ENCODE measurements around the gene VPS18. TPM values are rescaled to one million over a fixed set of nuclear protein-coding genes. Genes with fewer than 3 reads are reported as not detected.

Gene VPS18
- total and polyA plus RNA-seq, 2 donors (not counting 1 experiment from before 2014, with no cell fraction given): 13.6 to 29.6 TPM

DNA sequence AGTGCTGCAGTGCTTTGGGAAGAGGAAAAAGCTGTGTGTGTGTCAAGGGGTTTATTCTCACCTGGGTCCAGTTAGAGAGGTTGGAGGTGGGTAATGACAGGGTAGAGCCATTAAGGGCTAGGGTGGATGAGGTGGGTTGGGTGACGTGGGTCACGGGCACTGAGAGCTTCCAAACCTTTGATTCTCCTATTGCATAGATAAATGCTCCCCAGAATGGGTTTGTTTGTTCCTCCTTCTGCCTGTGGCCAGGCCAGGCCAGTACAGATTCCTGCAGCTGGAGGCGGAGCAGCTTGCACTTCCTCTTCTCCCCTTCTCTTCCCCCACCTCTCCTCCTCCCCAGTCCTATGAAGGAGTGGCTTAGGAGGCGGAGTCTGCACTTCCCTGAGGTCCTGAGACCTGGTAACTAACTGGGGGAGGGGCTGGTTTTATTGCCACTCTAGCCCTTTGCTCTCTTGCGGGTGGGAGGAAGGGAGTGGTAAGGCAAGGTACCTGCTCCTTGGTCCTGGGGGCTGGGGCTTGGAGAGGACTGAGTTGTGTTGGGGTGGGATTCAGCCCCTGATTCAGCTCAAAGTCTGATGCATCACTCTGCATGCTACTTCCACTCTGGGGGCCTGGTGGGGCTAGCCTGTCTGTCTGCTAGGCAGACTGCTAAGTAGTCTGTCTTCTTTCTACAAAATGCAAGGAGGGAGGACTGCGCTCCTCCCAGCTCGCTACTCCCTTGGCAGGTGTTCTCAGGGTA is 46.9 kb upstream of the VPS18 start:
- CTCF ChIA-PET: interaction anchor here (0.6 to 4.8 kb wide), 4 partner anchors 11 to 337 kb away, joined by 4 to 52 read pairs (median 6); partner anchors contain the start of gene VPS18
- H2AFZ ChIP-seq (ENCODE audit: insufficient read depth, low read depth, low read length, poor library complexity, severe bottlenecking): no peak overlapping the region
- DNase-seq (peak; percentile 61), ATAC-seq (ENCODE audit: low read depth) (peak; percentile 48)
- WGBS (ENCODE audit: insufficient coverage): 44% methylated on average over 5 of the region's 7 CpGs
- no peak overlapping the region for H3K4me3 ChIP-seq (ENCODE audit: control extremely low read depth in 1 of 5, extremely low read depth in 1 of 5, insufficient read depth in 1 of 5, low read depth in 2 of 5, low read length in 4 of 5)
- H3K27ac ChIP-seq (ENCODE audit: low read length in 2 of 2): peak overlapping the region; percentile 51 to 71
- H3K4me2 ChIP-seq (replicated peaks; ENCODE audit: low read depth, low read length, poor library complexity, severe bottlenecking): peak overlapping the region; percentile 80
- H3K36me3 ChIP-seq (replicated peaks in 1 of 2; ENCODE audit: control extremely low read depth in 1 of 2, control insufficient read depth in 1 of 2, extremely low read depth in 1 of 2, insufficient read depth in 2 of 2, low read length in 1 of 2): no peaks in the 10 kb centered on the region
- H3K4me1 ChIP-seq (ENCODE audit: control insufficient read depth in 2 of 2, insufficient read depth in 2 of 2, low read length in 2 of 2): peaks cover 34 to 38% of the 10 kb centered on the region in 2 donors
- no peaks in the 10 kb centered on the region for H3K27me3 Mint-ChIP-seq
- intact Hi-C loops (cut with micrococcal nuclease): no loop called here
- peak overlapping the region; percentile 6 for H3K9ac ChIP-seq (ENCODE audit: low read length)
- no peaks in the 10 kb centered on the region for H3K9me3 Mint-ChIP-seq (ENCODE audit: insufficient read depth)
- POLR2A ChIA-PET: no interaction called here
- H3K79me2 ChIP-seq (ENCODE audit: control insufficient read depth, insufficient read depth, low read length): no peaks in the 10 kb centered on the region
- H4K20me1 ChIP-seq (ENCODE audit: control insufficient read depth, insufficient read depth, low read length, poor library complexity, severe bottlenecking): peaks cover 4% of the 10 kb centered on the region
- TF ChIP-seq, protein P1, sequence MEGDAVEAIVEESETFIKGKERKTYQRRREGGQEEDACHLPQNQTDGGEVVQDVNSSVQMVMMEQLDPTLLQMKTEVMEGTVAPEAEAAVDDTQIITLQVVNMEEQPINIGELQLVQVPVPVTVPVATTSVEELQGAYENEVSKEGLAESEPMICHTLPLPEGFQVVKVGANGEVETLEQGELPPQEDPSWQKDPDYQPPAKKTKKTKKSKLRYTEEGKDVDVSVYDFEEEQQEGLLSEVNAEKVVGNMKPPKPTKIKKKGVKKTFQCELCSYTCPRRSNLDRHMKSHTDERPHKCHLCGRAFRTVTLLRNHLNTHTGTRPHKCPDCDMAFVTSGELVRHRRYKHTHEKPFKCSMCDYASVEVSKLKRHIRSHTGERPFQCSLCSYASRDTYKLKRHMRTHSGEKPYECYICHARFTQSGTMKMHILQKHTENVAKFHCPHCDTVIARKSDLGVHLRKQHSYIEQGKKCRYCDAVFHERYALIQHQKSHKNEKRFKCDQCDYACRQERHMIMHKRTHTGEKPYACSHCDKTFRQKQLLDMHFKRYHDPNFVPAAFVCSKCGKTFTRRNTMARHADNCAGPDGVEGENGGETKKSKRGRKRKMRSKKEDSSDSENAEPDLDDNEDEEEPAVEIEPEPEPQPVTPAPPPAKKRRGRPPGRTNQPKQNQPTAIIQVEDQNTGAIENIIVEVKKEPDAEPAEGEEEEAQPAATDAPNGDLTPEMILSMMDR (IDR thresholded peaks at IDR 0.05): no peak
- no peak for TF ChIP-seq EZH2 (IDR thresholded peaks at IDR 0.05; ENCODE audit: borderline replicate concordance, insufficient read depth, low read depth, low read length, poor library complexity, severe bottlenecking)
- H3K4me3 Mint-ChIP-seq: peak overlapping the region; percentile 21
- H3K27me3 ChIP-seq (replicated peaks in 1 of 4; ENCODE audit: control extremely low read depth in 1 of 4, control insufficient read depth in 3 of 4, insufficient read depth in 4 of 4, low read length in 3 of 4): no peaks in the 10 kb centered on the region
- H3K9me3 ChIP-seq (ENCODE audit: control extremely low read depth in 1 of 3, control insufficient read depth in 2 of 3, insufficient read depth in 1 of 3, low read length in 2 of 3): no peaks in the 10 kb centered on the region
- H3K4me1 Mint-ChIP-seq: peaks cover 37% of the 10 kb centered on the region
- H3K27ac Mint-ChIP-seq: peak overlapping the region; percentile 83

DNA sequence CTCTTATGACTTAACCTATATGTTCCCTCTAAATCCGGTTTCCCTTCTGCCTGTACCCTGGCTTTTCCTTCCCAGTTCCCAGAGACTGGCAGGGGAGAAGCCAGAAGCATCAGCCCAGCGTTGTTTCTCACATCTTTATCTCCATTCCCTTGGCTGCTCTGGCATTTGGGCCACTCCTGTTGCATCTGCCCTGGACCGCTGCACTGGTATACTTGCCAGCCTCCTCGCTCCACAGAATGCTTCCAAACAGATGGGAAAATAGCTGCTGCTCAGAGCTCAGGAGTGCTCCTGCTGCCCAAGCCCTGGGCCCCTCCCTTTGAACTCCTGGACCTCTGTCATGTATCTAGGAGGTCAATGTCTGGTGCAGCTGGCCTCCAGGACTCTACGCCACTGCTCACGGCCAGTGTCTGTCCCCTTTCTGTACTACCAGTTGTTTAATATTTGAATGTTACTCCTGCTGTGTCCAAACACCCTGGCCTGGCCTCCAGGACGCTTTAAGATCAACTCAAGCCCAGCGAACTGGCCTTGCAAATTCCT is 43.6 kb upstream of the VPS18 start:
- no peak overlapping the region for H3K4me2 ChIP-seq (replicated peaks; ENCODE audit: low read depth, low read length, poor library complexity, severe bottlenecking)
- ChIA-PET POLR2A (interaction anchor here (0.5 to 0.7 kb wide), 2 partner anchors 262 to 276 kb away, joined by 3 to 5 read pairs; no protein-coding TSS in a partner anchor), CTCF (interaction anchor here (3.0 to 4.8 kb wide), 2 partner anchors 8 to 54 kb away, joined by 7 to 52 read pairs; no protein-coding TSS in a partner anchor)
- TF ChIP-seq, protein P1 (IDR thresholded peaks at IDR 0.05): no peak
- TF ChIP-seq EZH2 (IDR thresholded peaks at IDR 0.05; ENCODE audit: borderline replicate concordance, insufficient read depth, low read depth, low read length, poor library complexity, severe bottlenecking): no peak
- no peak overlapping the region for H3K9ac ChIP-seq (ENCODE audit: low read length)
- H3K79me2 ChIP-seq (ENCODE audit: control insufficient read depth, insufficient read depth, low read length): no peaks in the 10 kb centered on the region
- H3K36me3 ChIP-seq (replicated peaks in 1 of 2; ENCODE audit: control extremely low read depth in 1 of 2, control insufficient read depth in 1 of 2, extremely low read depth in 1 of 2, insufficient read depth in 2 of 2, low read length in 1 of 2): no peaks in the 10 kb centered on the region
- H3K4me3 Mint-ChIP-seq: no peak overlapping the region
- peaks cover 4% of the 10 kb centered on the region for H4K20me1 ChIP-seq (ENCODE audit: control insufficient read depth, insufficient read depth, low read length, poor library complexity, severe bottlenecking)
- H3K27me3 Mint-ChIP-seq: no peaks in the 10 kb centered on the region
- no peaks in the 10 kb centered on the region for H3K27me3 ChIP-seq (replicated peaks in 1 of 4; ENCODE audit: control extremely low read depth in 1 of 4, control insufficient read depth in 3 of 4, insufficient read depth in 4 of 4, low read length in 3 of 4)
- no peak overlapping the region for H3K4me3 ChIP-seq (ENCODE audit: control extremely low read depth in 1 of 5, extremely low read depth in 1 of 5, insufficient read depth in 1 of 5, low read depth in 2 of 5, low read length in 4 of 5)
- no peak overlapping the region for H2AFZ ChIP-seq (ENCODE audit: insufficient read depth, low read depth, low read length, poor library complexity, severe bottlenecking)
- intact Hi-C loops (cut with micrococcal nuclease): no loop called here
- peaks cover 20 to 22% of the 10 kb centered on the region in 2 donors for H3K4me1 ChIP-seq (ENCODE audit: control insufficient read depth in 2 of 2, insufficient read depth in 2 of 2, low read length in 2 of 2)
- H3K9me3 Mint-ChIP-seq (ENCODE audit: insufficient read depth): no peaks in the 10 kb centered on the region
- ATAC-seq (ENCODE audit: low read depth) (no peak), DNase-seq (no peak)
- H3K9me3 ChIP-seq (ENCODE audit: control extremely low read depth in 1 of 3, control insufficient read depth in 2 of 3, insufficient read depth in 1 of 3, low read length in 2 of 3): no peaks in the 10 kb centered on the region
- H3K27ac Mint-ChIP-seq: peak overlapping the region; percentile 48
- 96% methylated on average over 8 of the region's 8 CpGs for WGBS (ENCODE audit: insufficient coverage)
- peaks cover 24% of the 10 kb centered on the region for H3K4me1 Mint-ChIP-seq
- H3K27ac ChIP-seq (ENCODE audit: low read length in 2 of 2): no peak overlapping the region

Measured in B cell (primary cell).